Measurements from ENCODE around the gene RFTN1. TPM values are rescaled to one million over a fixed set of nuclear protein-coding genes. Genes with fewer than 3 reads are reported as not detected.
A peak's percentile ranks its signal among the peaks of the same experiment; 100 is the strongest.

The RFTN1 gene
- total and polyA plus RNA-seq, 10 of the 15 experiments (the other 5 are each of a cell fraction or from before 2014, with no cell fraction given): 20.6 to 213 (median 147) TPM

- ChIA-PET POLR2A (interaction anchor here (1.0 to 1.6 kb wide), 3 partner anchors 13 to 15 kb away, joined by 3 read pairs; no protein-coding TSS in a partner anchor), CTCF (interaction anchor here (1.2 to 2.2 kb wide), 2 partner anchors 18 to 23 kb away, joined by 3 to 11 read pairs; no protein-coding TSS in a partner anchor), RAD21 (ENCODE audit: unreplicated experiment) (interaction anchor here (4.1 to 7.0 kb wide), 2 partner anchors 7 to 126 kb away, joined by 17 to 70 read pairs; no protein-coding TSS in a partner anchor), SMC1A (ENCODE audit: uncharacterized antibody, unreplicated experiment) (interaction anchor here (0.8 to 25.8 kb wide), 5 partner anchors 11 to 200 kb away, joined by 3 to 295 read pairs (median 4); no protein-coding TSS in a partner anchor)
- H4K20me1 ChIP-seq (ENCODE audit: control insufficient read depth, insufficient read depth): 0 out of 2 replicates have a peak, but pooled peaks cover 2% of the 10 kb centered on the region
- H3K27me3 ChIP-seq (replicated peaks in 1 of 2; ENCODE audit: control insufficient read depth in 2 of 2, insufficient read depth in 2 of 2, low read length in 1 of 2): no peaks in the 10 kb centered on the region
- no peak overlapping the region for H3K4me2 ChIP-seq (ENCODE audit: control insufficient read depth, insufficient read depth)
- no peak for FAIRE-seq
- H3K4me3 ChIP-seq: no peak overlapping the region
- no peak for DNase-seq (ENCODE audit: low read depth, low spot score)
- no TSS peak for BruUV-seq (replicated peaks)
- no peak for ATAC-seq
- no peak overlapping the region for H2AFZ ChIP-seq (ENCODE audit: control insufficient read depth, low read depth, low read length)
- peaks cover 11 to 20% of the 10 kb centered on the region in 2 experiments for H3K36me3 ChIP-seq (ENCODE audit: control insufficient read depth in 2 of 2, insufficient read depth in 2 of 2, low read length in 1 of 2)
- WGBS (ENCODE audit: insufficient coverage, insufficient replicate concordance, low lambda C conversion rate, missing lambda C conversion rate): 90% methylated on average over 12 of the region's 12 CpGs
- peaks cover 2% of the 10 kb centered on the region; the same call in 2 of the 3 replicates for H3K9me3 ChIP-seq (replicated peaks; ENCODE audit: control insufficient read depth, insufficient read depth, low read length)
- H3K9ac ChIP-seq (ENCODE audit: control insufficient read depth, insufficient read depth, low read length): no peak overlapping the region
- H3K27ac ChIP-seq (ENCODE audit: control insufficient read depth, insufficient read depth): no peak overlapping the region
- intact Hi-C loops (cut with micrococcal nuclease; ENCODE audit: unreplicated experiment): no loop called here
- in situ Hi-C loops (cut with MboI): loop anchor here (25.0 kb wide), 1 partner anchor 1139 kb away; no protein-coding TSS in a partner anchor
- peaks cover 98% of the 10 kb centered on the region for H3K79me2 ChIP-seq (ENCODE audit: control insufficient read depth, insufficient read depth, low read length)
- TF ChIP-seq ZNF384 (IDR thresholded peaks at IDR 0.05; ENCODE audit: borderline replicate concordance, low read depth, low read length): no peak
- TF ChIP-seq SPI1 (IDR thresholded peaks at IDR 0.05; ENCODE audit: borderline replicate concordance, insufficient read depth, low read depth, low read length): no peak
- no peak for TF ChIP-seq RAD51 (IDR thresholded peaks at IDR 0.05)
- no peak for TF ChIP-seq ETV6 (conservative IDR thresholded peaks at IDR 0.05 in 1 of 2, IDR thresholded peaks at IDR 0.05 in 1 of 2; ENCODE audit: borderline replicate concordance in 1 of 2, low read depth in 1 of 2)
- TF ChIP-seq RBBP5 (conservative IDR thresholded peaks at IDR 0.05): no peak
- no peak for TF ChIP-seq ZNF592 (IDR thresholded peaks at IDR 0.05)
- 0 out of 2 replicates have a peak, but pooled peaks have one; percentile 49 for TF ChIP-seq POLR2AphosphoS5 (IDR thresholded peaks at IDR 0.05; ENCODE audit: low read length)
- TF ChIP-seq MTA2 (IDR thresholded peaks at IDR 0.05; ENCODE audit: low read depth): no peak
- TF ChIP-seq ZSCAN29 (IDR thresholded peaks at IDR 0.05): no peak
- TF ChIP-seq ATF2 (IDR thresholded peaks at IDR 0.05; ENCODE audit: low read length): 0 out of 2 replicates have a peak, but pooled peaks have one; percentile 21
- H3K4me1 ChIP-seq (ENCODE audit: control insufficient read depth, insufficient read depth, low read length): peaks cover 66% of the 10 kb centered on the region
Measured at GRCh38 chr3:16500911-16501310, 12.6 kb downstream of the RFTN1 start.
